Activated CD4-positive, alpha-beta T cell treated with anti-CD3 and anti-CD28 coated beads, Interleukin-2, amount 10 ng/mL, durations not matched to agents 24 days and 14 days (primary cell): ENCODE results near the gene TSEN34. TPM values are rescaled to one million over a fixed set of nuclear protein-coding genes. Genes with fewer than 3 reads are reported as not detected.
A peak's percentile ranks its signal among the peaks of the same experiment; 100 is the strongest.
"Not testable (repeated sequence)": the region's sequence is repeated elsewhere in the genome, so short reads cannot be mapped to it uniquely, and the experiment has no call there.

Experiments
- DNase-seq: peaks from one replicate; pipeline ENCODE4 v3.0.0; 2022
- H3K27ac Mint-ChIP-seq: one replicate; pipeline ENCODE4 v1.8.0; 2022; ENCODE audit warnings: mild to moderate bottlenecking, mixed read lengths
- H3K27me3 Mint-ChIP-seq: one replicate; pipeline ENCODE4 v1.8.0; 2022; ENCODE audit warnings: mixed read lengths
- H3K36me3 Mint-ChIP-seq: one replicate; pipeline ENCODE4 v1.8.0; 2022; ENCODE audit warnings: low read depth, mild to moderate bottlenecking, mixed read lengths
- H3K4me1 Mint-ChIP-seq: one replicate; pipeline ENCODE4 v1.8.0; 2021; ENCODE audit warnings: mixed read lengths
- H3K4me3 Mint-ChIP-seq: one replicate; pipeline ENCODE4 v1.8.0; 2022; ENCODE audit warnings: mild to moderate bottlenecking, moderate library complexity, mixed read lengths
- H3K9me3 Mint-ChIP-seq: one replicate; pipeline ENCODE4 v1.8.0; 2021; ENCODE audit warnings: mixed read lengths
- intact Hi-C: fragments of 100-400 bp; cut with micrococcal nuclease; formaldehyde crosslinking; loops from one replicate; pipeline ENCODE4 v1.15.1; 2023
- total RNA-seq: library from RNA; stranded (reverse); gene quantifications from 2 replicates; pipeline ENCODE4 v1.2.3, GENCODE V29; 2022

TSEN34 gene
- total RNA-seq, 1 donor from 2014 or later, result 17.9 TPM

- H3K9me3 Mint-ChIP-seq, result no peaks in the 10 kb centered on the region
- DNase-seq, result no peak
- peaks cover 67% of the 10 kb centered on the region for H3K4me1 Mint-ChIP-seq
- H3K27ac Mint-ChIP-seq, result peak overlapping the region; percentile 74
- H3K27me3 Mint-ChIP-seq, result no peaks in the 10 kb centered on the region
- peak overlapping the region; percentile 95 for H3K4me3 Mint-ChIP-seq
- peaks cover 75% of the 10 kb centered on the region for H3K36me3 Mint-ChIP-seq
- intact Hi-C loops, result loop anchor here (10.0 kb wide), 2 partner anchors 242 to 1052 kb away; partner anchors contain the start of genes LENG8 and PPP6R1
Measured at GRCh38 chr19:54203151-54203611, 12.1 kb downstream of the TSEN34 start.

- no peak for DNase-seq
- peaks cover 89% of the 10 kb centered on the region for H3K36me3 Mint-ChIP-seq
- no peaks in the 10 kb centered on the region for H3K27me3 Mint-ChIP-seq
- intact Hi-C loops, result loop anchor here (5.0 to 10.0 kb wide), 3 partner anchors 240 to 1050 kb away; partner anchors contain the start of genes LENG8 and PPP6R1
- H3K4me1 Mint-ChIP-seq, result peaks cover 77% of the 10 kb centered on the region
- no peaks in the 10 kb centered on the region for H3K9me3 Mint-ChIP-seq
- H3K4me3 Mint-ChIP-seq, result peak overlapping the region; percentile 95
- peak overlapping the region; percentile 25 for H3K27ac Mint-ChIP-seq
Measured at GRCh38 chr19:54204767-54205468, 13.8 kb downstream of the TSEN34 start.

- Mint-ChIP-seq H3K27ac (peak overlapping the region; percentile 95), H3K4me3 (peak overlapping the region; percentile 95)
- intact Hi-C loops, result loop anchor here (5.0 to 10.0 kb wide), 3 partner anchors 239 to 1049 kb away; partner anchors contain the start of genes LENG8 and PPP6R1
Measured at GRCh38 chr19:54206030-54206830, 15.1 kb downstream of the TSEN34 start.

GRCh38 chr19:54206831-54207177 is 15.7 kb downstream of the TSEN34 start:
- H3K4me3 Mint-ChIP-seq, result peak overlapping the region; percentile 95
- intact Hi-C loops, result loop anchor here (5.0 to 10.0 kb wide), 3 partner anchors 238 to 1048 kb away; partner anchors contain the start of genes LENG8 and PPP6R1
- H3K4me1 Mint-ChIP-seq, result peaks cover 82% of the 10 kb centered on the region
- peak overlapping the region; percentile 95 for H3K27ac Mint-ChIP-seq
- H3K27me3 Mint-ChIP-seq, result no peaks in the 10 kb centered on the region
- H3K36me3 Mint-ChIP-seq, result peaks cover 90% of the 10 kb centered on the region
- DNase-seq, result no peak
- H3K9me3 Mint-ChIP-seq, result peaks cover 4% of the 10 kb centered on the region

More at GRCh38 chr19:54206030-54206830, 15.1 kb downstream of the TSEN34 start:
- Mint-ChIP-seq H3K4me1 (peaks cover 83% of the 10 kb centered on the region), H3K9me3 (peaks cover 4% of the 10 kb centered on the region), H3K27me3 (no peaks in the 10 kb centered on the region), H3K36me3 (peaks cover 94% of the 10 kb centered on the region)
- no peak for DNase-seq

- H3K9me3 Mint-ChIP-seq, DNase-seq, H3K27me3 Mint-ChIP-seq: not testable (repeated sequence)
- Mint-ChIP-seq H3K4me3 (peak overlapping the region; percentile 95), H3K27ac (peak overlapping the region; percentile 95), H3K36me3 (peaks cover 88% of the 10 kb centered on the region), H3K4me1 (peaks cover 79% of the 10 kb centered on the region)
- intact Hi-C loops, result loop anchor here (5.0 to 10.0 kb wide), 3 partner anchors 238 to 1048 kb away; partner anchors contain the start of genes LENG8 and PPP6R1
Measured at GRCh38 chr19:54207193-54207592, 16.1 kb downstream of the TSEN34 start.

GRCh38 chr19:54207676-54207982 is 16.5 kb downstream of the TSEN34 start:
- H3K4me3 Mint-ChIP-seq, result peak overlapping the region; percentile 95
- H3K4me1 Mint-ChIP-seq, result peaks cover 76% of the 10 kb centered on the region
- intact Hi-C loops, result loop anchor here (5.0 to 10.0 kb wide), 3 partner anchors 237 to 1047 kb away; partner anchors contain the start of genes LENG8 and PPP6R1
- H3K36me3 Mint-ChIP-seq, result peaks cover 85% of the 10 kb centered on the region
- no peak for DNase-seq
- H3K9me3 Mint-ChIP-seq, result peaks cover 4% of the 10 kb centered on the region
- no peaks in the 10 kb centered on the region for H3K27me3 Mint-ChIP-seq
- H3K27ac Mint-ChIP-seq, result peak overlapping the region; percentile 95

- H3K36me3 Mint-ChIP-seq, result peaks cover 83% of the 10 kb centered on the region
- DNase-seq, result peak; percentile 76
Measured at GRCh38 chr19:54207983-54208783, 17.1 kb downstream of the TSEN34 start.

GRCh38 chr19:54208784-54209057 is 17.6 kb downstream of the TSEN34 start:
- intact Hi-C loops, result loop anchor here (1.0 to 10.0 kb wide), 4 partner anchors 8 to 1046 kb away; partner anchors contain the start of genes LENG8, PPP6R1 and RPS9
- no peaks in the 10 kb centered on the region for H3K27me3 Mint-ChIP-seq
- H3K36me3 Mint-ChIP-seq, result peaks cover 80% of the 10 kb centered on the region
- peaks cover 4% of the 10 kb centered on the region for H3K9me3 Mint-ChIP-seq
- peak overlapping the region; percentile 95 for H3K27ac Mint-ChIP-seq
- DNase-seq, result no peak
- H3K4me1 Mint-ChIP-seq, result peaks cover 67% of the 10 kb centered on the region
- H3K4me3 Mint-ChIP-seq, result peak overlapping the region; percentile 95

More at GRCh38 chr19:54207983-54208783, 17.1 kb downstream of the TSEN34 start:
- Mint-ChIP-seq H3K9me3 (peaks cover 4% of the 10 kb centered on the region), H3K27ac (peak overlapping the region; percentile 95), H3K4me1 (peaks cover 71% of the 10 kb centered on the region), H3K4me3 (peak overlapping the region; percentile 95), H3K27me3 (no peaks in the 10 kb centered on the region)
- intact Hi-C loops, result loop anchor here (1.0 to 10.0 kb wide), 4 partner anchors 8 to 1047 kb away; partner anchors contain the start of genes LENG8, PPP6R1 and RPS9

- Mint-ChIP-seq H3K4me3 (peak overlapping the region; percentile 19), H3K9me3 (peaks cover 4% of the 10 kb centered on the region), H3K36me3 (peaks cover 75% of the 10 kb centered on the region), H3K27ac (peak overlapping the region; percentile 90), H3K4me1 (peaks cover 64% of the 10 kb centered on the region), H3K27me3 (no peaks in the 10 kb centered on the region)
- intact Hi-C loops, result loop anchor here (5.0 to 10.0 kb wide), 3 partner anchors 236 to 1046 kb away; partner anchors contain the start of genes LENG8 and PPP6R1
- DNase-seq, result peak; percentile 58
Measured at GRCh38 chr19:54209058-54209810, 18.1 kb downstream of the TSEN34 start.

GRCh38 chr19:54209811-54210494 is 18.8 kb downstream of the TSEN34 start:
- peaks cover 68% of the 10 kb centered on the region for H3K36me3 Mint-ChIP-seq
- H3K27me3 Mint-ChIP-seq, result no peaks in the 10 kb centered on the region
- peak overlapping the region; percentile 66 for H3K4me3 Mint-ChIP-seq
- peaks cover 4% of the 10 kb centered on the region for H3K9me3 Mint-ChIP-seq
- peak; percentile 62 for DNase-seq
- peak overlapping the region; percentile 90 for H3K27ac Mint-ChIP-seq
- peaks cover 58% of the 10 kb centered on the region for H3K4me1 Mint-ChIP-seq
- intact Hi-C loops, result loop anchor here (1.0 to 10.0 kb wide), 6 partner anchors 21 to 1045 kb away; partner anchors contain the start of genes LENG8, MYADM and PPP6R1

- peaks cover 59% of the 10 kb centered on the region for H3K36me3 Mint-ChIP-seq
- H3K27me3 Mint-ChIP-seq, result no peaks in the 10 kb centered on the region
- peak overlapping the region; percentile 90 for H3K27ac Mint-ChIP-seq
- H3K9me3 Mint-ChIP-seq, result peaks cover 4% of the 10 kb centered on the region
- peak overlapping the region; percentile 73 for H3K4me3 Mint-ChIP-seq
- intact Hi-C loops, result loop anchor here (2.0 kb wide), 1 partner anchor 344 kb away; the partner anchor contains the start of gene MYADM
- H3K4me1 Mint-ChIP-seq, result peaks cover 51% of the 10 kb centered on the region
- DNase-seq, result no peak
Measured at GRCh38 chr19:54211235-54211634, 20.1 kb downstream of the TSEN34 start.

- DNase-seq, H3K4me3 Mint-ChIP-seq, intact Hi-C loops, H3K27me3 Mint-ChIP-seq, H3K27ac Mint-ChIP-seq, H3K9me3 Mint-ChIP-seq: not testable (repeated sequence)
- H3K4me1 Mint-ChIP-seq, result peaks cover 24% of the 10 kb centered on the region
- H3K36me3 Mint-ChIP-seq, result peaks cover 36% of the 10 kb centered on the region
Measured at GRCh38 chr19:54214217-54214616, 23.1 kb downstream of the TSEN34 start.
